HepG2 (cell line): ENCODE data around the gene VEGFB. TPM values are rescaled to one million over a fixed set of nuclear protein-coding genes. Genes with fewer than 3 reads are reported as not detected.

Source experiments
- IRF2 ChIP-seq: IDR thresholded peaks from 2 replicates; pipeline ENCODE4 v1.6.1; 2018; ENCODE audit warnings: missing genetic modification reagents, missing compliant biosample characterization
- KDM5A ChIP-seq: fragments of 200-600 bp; sonication (generic); IDR thresholded peaks from 2 replicates; pipeline ENCODE4 v1.7.0; 2018; ENCODE audit warnings: antibody characterized with exemption, mild to moderate bottlenecking, low read length, borderline replicate concordance
- NR2F1 ChIP-seq, 2 experiments: fragments of 450-650 bp in 1 of 2; formaldehyde crosslinking in 1 of 2; IDR thresholded peaks; 2 replicates each; pipeline versions ENCODE4 v1.5.0 to v1.6.1; 2016 to 2020; ENCODE audit warnings: mild to moderate bottlenecking in 1 of 2, missing compliant biosample characterization in 1 of 2, missing genetic modification reagents in 1 of 2, moderate library complexity in 1 of 2
- RFX1 ChIP-seq: fragments of 450-650 bp; IDR thresholded peaks from 2 replicates; pipeline ENCODE4 v1.6.1; 2017
- RNF219 ChIP-seq: sonication (generic); formaldehyde crosslinking; IDR thresholded peaks from 2 replicates; pipeline ENCODE4 v1.5.0; 2020; ENCODE audit warnings: mild to moderate bottlenecking, missing genetic modification reagents
- SMYD3 ChIP-seq: sonication (generic); formaldehyde crosslinking; IDR thresholded peaks from 2 replicates; pipeline ENCODE4 v1.8.1; 2023; ENCODE audit warnings: mild to moderate bottlenecking, missing genetic modification reagents
- SP140L ChIP-seq: sonication (generic); formaldehyde crosslinking; IDR thresholded peaks from 2 replicates; pipeline ENCODE4 v1.4.0; 2020; ENCODE audit warnings: missing genetic modification reagents, borderline replicate concordance
- XBP1 ChIP-seq: sonication (generic); formaldehyde crosslinking; IDR thresholded peaks from 2 replicates; pipeline ENCODE4 v1.5.0; 2020; ENCODE audit warnings: missing genetic modification reagents
- YEATS4 ChIP-seq: sonication (generic); formaldehyde crosslinking; IDR thresholded peaks from 2 replicates; pipeline ENCODE4 v1.4.0; 2020; ENCODE audit warnings: missing genetic modification reagents, borderline replicate concordance
- ZNF224 ChIP-seq: sonication (generic); formaldehyde crosslinking; IDR thresholded peaks from 2 replicates; pipeline ENCODE4 v1.5.0; 2020; ENCODE audit warnings: mild to moderate bottlenecking, missing genetic modification reagents
- ZNF3 ChIP-seq: IDR thresholded peaks from 2 replicates; pipeline ENCODE4 v1.7.0; 2017; ENCODE audit warnings: inconsistent platforms
- ZNF674 ChIP-seq: sonication (generic); formaldehyde crosslinking; IDR thresholded peaks from 2 replicates; pipeline ENCODE4 v1.5.0; 2020; ENCODE audit warnings: low read depth, mild to moderate bottlenecking, missing genetic modification reagents
- polyA plus RNA-seq, 8 experiments: library from polyadenylated mRNA; depleted of rRNA in 3 of 8; stranded (reverse) in 7 of 8; unstranded in 1 of 8; fragments of >200 nt; fragmentation: Illumina TruSeq in 4 of 8; extraction: Trizol in 4 of 8; gene quantifications; 2 replicates each; pipeline versions ENCODE4 v1.2.1 to v1.2.3, GENCODE V29; 2011 to 2016; ENCODE audit warnings: low read depth in 4 of 8, missing spikeins in 1 of 8, mixed read lengths in 1 of 8; ENCODE audit not compliant: insufficient read depth in 1 of 8
- total RNA-seq, 5 experiments: library from RNA; depleted of rRNA; stranded (reverse); fragments of >200 nt; fragmentation: Illumina TruSeq; extraction: Trizol; gene quantifications; 2 replicates each; pipeline ENCODE4 v1.2.3, GENCODE V29; 2016; ENCODE audit warnings: low read depth in 1 of 5
- TF ChIP-seq, protein P1 (sequence below): sonication (generic); formaldehyde crosslinking; IDR thresholded peaks from 2 replicates; pipeline ENCODE4 v1.9.0; 2021; ENCODE audit warnings: mild to moderate bottlenecking, missing genetic modification reagents
- TF ChIP-seq, protein P2 (sequence below): sonication (generic); formaldehyde crosslinking; IDR thresholded peaks from 2 replicates; pipeline ENCODE4 v1.4.0; 2020; ENCODE audit warnings: missing genetic modification reagents

VEGFB gene
- total and polyA plus RNA-seq, 2 of the 13 experiments (the other 11 are each of a cell fraction or from before 2014, with no cell fraction given) = 9.0 to 11.3 TPM

GRCh38 chr11:64185693-64186491 is 48.5 kb upstream of the VEGFB start, which contains the start of gene STIP1 (continued):
- no peak for TF ChIP-seq KDM5A
- TF ChIP-seq RFX1 = no peak
- TF ChIP-seq, protein P1, sequence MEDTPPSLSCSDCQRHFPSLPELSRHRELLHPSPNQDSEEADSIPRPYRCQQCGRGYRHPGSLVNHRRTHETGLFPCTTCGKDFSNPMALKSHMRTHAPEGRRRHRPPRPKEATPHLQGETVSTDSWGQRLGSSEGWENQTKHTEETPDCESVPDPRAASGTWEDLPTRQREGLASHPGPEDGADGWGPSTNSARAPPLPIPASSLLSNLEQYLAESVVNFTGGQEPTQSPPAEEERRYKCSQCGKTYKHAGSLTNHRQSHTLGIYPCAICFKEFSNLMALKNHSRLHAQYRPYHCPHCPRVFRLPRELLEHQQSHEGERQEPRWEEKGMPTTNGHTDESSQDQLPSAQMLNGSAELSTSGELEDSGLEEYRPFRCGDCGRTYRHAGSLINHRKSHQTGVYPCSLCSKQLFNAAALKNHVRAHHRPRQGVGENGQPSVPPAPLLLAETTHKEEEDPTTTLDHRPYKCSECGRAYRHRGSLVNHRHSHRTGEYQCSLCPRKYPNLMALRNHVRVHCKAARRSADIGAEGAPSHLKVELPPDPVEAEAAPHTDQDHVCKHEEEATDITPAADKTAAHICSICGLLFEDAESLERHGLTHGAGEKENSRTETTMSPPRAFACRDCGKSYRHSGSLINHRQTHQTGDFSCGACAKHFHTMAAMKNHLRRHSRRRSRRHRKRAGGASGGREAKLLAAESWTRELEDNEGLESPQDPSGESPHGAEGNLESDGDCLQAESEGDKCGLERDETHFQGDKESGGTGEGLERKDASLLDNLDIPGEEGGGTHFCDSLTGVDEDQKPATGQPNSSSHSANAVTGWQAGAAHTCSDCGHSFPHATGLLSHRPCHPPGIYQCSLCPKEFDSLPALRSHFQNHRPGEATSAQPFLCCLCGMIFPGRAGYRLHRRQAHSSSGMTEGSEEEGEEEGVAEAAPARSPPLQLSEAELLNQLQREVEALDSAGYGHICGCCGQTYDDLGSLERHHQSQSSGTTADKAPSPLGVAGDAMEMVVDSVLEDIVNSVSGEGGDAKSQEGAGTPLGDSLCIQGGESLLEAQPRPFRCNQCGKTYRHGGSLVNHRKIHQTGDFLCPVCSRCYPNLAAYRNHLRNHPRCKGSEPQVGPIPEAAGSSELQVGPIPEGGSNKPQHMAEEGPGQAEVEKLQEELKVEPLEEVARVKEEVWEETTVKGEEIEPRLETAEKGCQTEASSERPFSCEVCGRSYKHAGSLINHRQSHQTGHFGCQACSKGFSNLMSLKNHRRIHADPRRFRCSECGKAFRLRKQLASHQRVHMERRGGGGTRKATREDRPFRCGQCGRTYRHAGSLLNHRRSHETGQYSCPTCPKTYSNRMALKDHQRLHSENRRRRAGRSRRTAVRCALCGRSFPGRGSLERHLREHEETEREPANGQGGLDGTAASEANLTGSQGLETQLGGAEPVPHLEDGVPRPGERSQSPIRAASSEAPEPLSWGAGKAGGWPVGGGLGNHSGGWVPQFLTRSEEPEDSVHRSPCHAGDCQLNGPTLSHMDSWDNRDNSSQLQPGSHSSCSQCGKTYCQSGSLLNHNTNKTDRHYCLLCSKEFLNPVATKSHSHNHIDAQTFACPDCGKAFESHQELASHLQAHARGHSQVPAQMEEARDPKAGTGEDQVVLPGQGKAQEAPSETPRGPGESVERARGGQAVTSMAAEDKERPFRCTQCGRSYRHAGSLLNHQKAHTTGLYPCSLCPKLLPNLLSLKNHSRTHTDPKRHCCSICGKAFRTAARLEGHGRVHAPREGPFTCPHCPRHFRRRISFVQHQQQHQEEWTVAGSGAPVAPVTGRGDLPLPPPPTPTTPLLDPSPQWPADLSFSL (CRISPR knock-in tag) = no peak
- no peak for TF ChIP-seq ZNF224 (CRISPR knock-in tag)
- no peak for TF ChIP-seq NR2F1 (CRISPR knock-in tag; IDR thresholded peaks at IDR 0.05)
- TF ChIP-seq IRF2 (CRISPR knock-in tag) = peak; percentile 59; the same call in 1 of the 2 replicates
- TF ChIP-seq SMYD3 (CRISPR knock-in tag) = 0 out of 2 replicates have a peak, but pooled peaks have one; percentile 15
- TF ChIP-seq RNF219 = no peak; the same call in 1 of the 2 replicates
- no peak for TF ChIP-seq ZNF674 (CRISPR knock-in tag)
- TF ChIP-seq, protein P2, sequence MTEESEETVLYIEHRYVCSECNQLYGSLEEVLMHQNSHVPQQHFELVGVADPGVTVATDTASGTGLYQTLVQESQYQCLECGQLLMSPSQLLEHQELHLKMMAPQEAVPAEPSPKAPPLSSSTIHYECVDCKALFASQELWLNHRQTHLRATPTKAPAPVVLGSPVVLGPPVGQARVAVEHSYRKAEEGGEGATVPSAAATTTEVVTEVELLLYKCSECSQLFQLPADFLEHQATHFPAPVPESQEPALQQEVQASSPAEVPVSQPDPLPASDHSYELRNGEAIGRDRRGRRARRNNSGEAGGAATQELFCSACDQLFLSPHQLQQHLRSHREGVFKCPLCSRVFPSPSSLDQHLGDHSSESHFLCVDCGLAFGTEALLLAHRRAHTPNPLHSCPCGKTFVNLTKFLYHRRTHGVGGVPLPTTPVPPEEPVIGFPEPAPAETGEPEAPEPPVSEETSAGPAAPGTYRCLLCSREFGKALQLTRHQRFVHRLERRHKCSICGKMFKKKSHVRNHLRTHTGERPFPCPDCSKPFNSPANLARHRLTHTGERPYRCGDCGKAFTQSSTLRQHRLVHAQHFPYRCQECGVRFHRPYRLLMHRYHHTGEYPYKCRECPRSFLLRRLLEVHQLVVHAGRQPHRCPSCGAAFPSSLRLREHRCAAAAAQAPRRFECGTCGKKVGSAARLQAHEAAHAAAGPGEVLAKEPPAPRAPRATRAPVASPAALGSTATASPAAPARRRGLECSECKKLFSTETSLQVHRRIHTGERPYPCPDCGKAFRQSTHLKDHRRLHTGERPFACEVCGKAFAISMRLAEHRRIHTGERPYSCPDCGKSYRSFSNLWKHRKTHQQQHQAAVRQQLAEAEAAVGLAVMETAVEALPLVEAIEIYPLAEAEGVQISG (CRISPR knock-in tag) = peak; percentile 49; the same call in 1 of the 2 replicates
- TF ChIP-seq SP140L (CRISPR knock-in tag) = no peak
- no peak for TF ChIP-seq XBP1 (CRISPR knock-in tag)
- TF ChIP-seq ZNF3 (CRISPR knock-in tag) = no peak
- TF ChIP-seq YEATS4 = no peak
